ENCODE data around the gene PTPN21.

Gene PTPN21

GRCh38 chr14:88468406-88468805 lies 86.4 kb downstream of the PTPN21 start:
- peak; percentile 29 for DNase-seq (ENCODE audit: low spot score)

- no peak for DNase-seq (ENCODE audit: low spot score)
Measured at GRCh38 chr14:88463318-88463717, 91.5 kb downstream of the PTPN21 start.

GRCh38 chr14:88454886-88455285 lies 99.9 kb downstream of the PTPN21 start:
- peak; percentile 39 for DNase-seq (ENCODE audit: low spot score)

GRCh38 chr14:88452231-88452630 lies 102.6 kb downstream of the PTPN21 start:
- no peak for DNase-seq (ENCODE audit: low spot score)

- DNase-seq (ENCODE audit: low spot score) = no peak
Measured at GRCh38 chr14:88439088-88439487, 115.7 kb downstream of the PTPN21 start.

- DNase-seq (ENCODE audit: low spot score) = no peak
Measured at GRCh38 chr14:88437658-88438057, 117.1 kb downstream of the PTPN21 start.

- no peak for DNase-seq (ENCODE audit: low spot score)
Measured at GRCh38 chr14:88430976-88431375, 123.8 kb downstream of the PTPN21 start.

GRCh38 chr14:88426271-88426670 lies 128.5 kb downstream of the PTPN21 start:
- DNase-seq (ENCODE audit: low spot score) = peak; percentile 3

GRCh38 chr14:88424573-88424972 lies 130.2 kb downstream of the PTPN21 start:
- DNase-seq (ENCODE audit: low spot score) = peak; percentile 24

- peak; percentile 48 for DNase-seq (ENCODE audit: low spot score)
Measured at GRCh38 chr14:88422919-88423650, 131.7 kb downstream of the PTPN21 start.

- DNase-seq (ENCODE audit: low spot score) = no peak
Measured at GRCh38 chr14:88422047-88422446, 132.8 kb downstream of the PTPN21 start.

- DNase-seq (ENCODE audit: low spot score) = peak; percentile 16
Measured at GRCh38 chr14:88421286-88421685, 133.5 kb downstream of the PTPN21 start.

- DNase-seq (ENCODE audit: low spot score) = no peak
Measured at GRCh38 chr14:88420187-88420586, 134.6 kb downstream of the PTPN21 start.

- no peak for DNase-seq (ENCODE audit: low spot score)
Measured at GRCh38 chr14:88417594-88417993, 137.2 kb downstream of the PTPN21 start.
